Progenitor cell of endocrine pancreas (in vitro differentiated cells): ENCODE measurements around the gene NEURL1B. TPM values are rescaled to one million over a fixed set of nuclear protein-coding genes. Genes with fewer than 3 reads are reported as not detected.

ENCODE experiments used
- DNase-seq: peaks from one replicate; pipeline ENCODE4 v3.0.0; 2021; ENCODE audit warnings: low spot score; ENCODE audit not compliant: unreplicated experiment
- H3K27ac Mint-ChIP-seq: 2 replicates; pipeline ENCODE4 v1.8.0; 2021; ENCODE audit warnings: mild to moderate bottlenecking, moderate library complexity, mixed read lengths
- H3K27me3 Mint-ChIP-seq: 2 replicates; pipeline ENCODE4 v1.8.0; 2021; ENCODE audit warnings: mixed read lengths
- H3K36me3 Mint-ChIP-seq: 2 replicates; pipeline ENCODE4 v1.8.0; 2022; ENCODE audit warnings: mixed read lengths; ENCODE audit not compliant: insufficient read depth
- H3K4me1 Mint-ChIP-seq: 2 replicates; pipeline ENCODE4 v1.8.0; 2021; ENCODE audit warnings: low read depth, mixed read lengths
- H3K4me3 Mint-ChIP-seq: 2 replicates; pipeline ENCODE4 v1.8.0; 2021; ENCODE audit warnings: low read depth, mild to moderate bottlenecking, moderate library complexity, mixed read lengths
- H3K9me3 Mint-ChIP-seq: 2 replicates; pipeline ENCODE4 v1.8.0; 2021; ENCODE audit warnings: low read depth, mixed read lengths
- CTCF ChIP-seq: fragments of 200-600 bp; sonication (generic); IDR thresholded peaks from one replicate; pipeline ENCODE4 v1.5.0; 2021; ENCODE audit warnings: antibody characterized with exemption, mild to moderate bottlenecking; ENCODE audit not compliant: unreplicated experiment
- total RNA-seq: library from RNA; stranded (reverse); gene quantifications from 2 replicates; pipeline ENCODE4 v1.2.1, GENCODE V29; 2021

Gene NEURL1B
- total RNA-seq, 1 donor from 2014 or later = 4.0 TPM

GRCh38 chr5:172718527-172719114 is 77.6 kb downstream of the NEURL1B start:
- H3K4me1 Mint-ChIP-seq = no peaks in the 10 kb centered on the region
- peaks cover 27% of the 10 kb centered on the region for H3K27me3 Mint-ChIP-seq
- no peak for TF ChIP-seq CTCF
- no peak for DNase-seq
- no peaks in the 10 kb centered on the region for H3K9me3 Mint-ChIP-seq
- no peaks in the 10 kb centered on the region for H3K36me3 Mint-ChIP-seq
- H3K4me3 Mint-ChIP-seq = no peak overlapping the region
- H3K27ac Mint-ChIP-seq = no peak overlapping the region

- no peak overlapping the region for H3K4me3 Mint-ChIP-seq
- H3K4me1 Mint-ChIP-seq = peaks cover under 1% of the 10 kb centered on the region
- no peak overlapping the region for H3K27ac Mint-ChIP-seq
- peaks cover 27% of the 10 kb centered on the region for H3K27me3 Mint-ChIP-seq
- no peak for DNase-seq
- H3K36me3 Mint-ChIP-seq = no peaks in the 10 kb centered on the region
- TF ChIP-seq CTCF = no peak
- no peaks in the 10 kb centered on the region for H3K9me3 Mint-ChIP-seq
These were observed 78.1 kb downstream of the NEURL1B start for GRCh38 chr5:172719211-172719610.

- Mint-ChIP-seq H3K36me3 (no peaks in the 10 kb centered on the region), H3K9me3 (no peaks in the 10 kb centered on the region), H3K27ac (no peak overlapping the region), H3K4me1 (peaks cover 13% of the 10 kb centered on the region), H3K4me3 (no peak overlapping the region), H3K27me3 (peaks cover 27% of the 10 kb centered on the region)
- TF ChIP-seq CTCF = no peak
- no peak for DNase-seq
These were observed 79.6 kb downstream of the NEURL1B start for GRCh38 chr5:172720655-172721054.

GRCh38 chr5:172721455-172722326 is 80.6 kb downstream of the NEURL1B start:
- H3K36me3 Mint-ChIP-seq = no peaks in the 10 kb centered on the region
- no peak for DNase-seq
- peaks cover 17% of the 10 kb centered on the region for H3K4me1 Mint-ChIP-seq
- H3K27ac Mint-ChIP-seq = no peak overlapping the region
- H3K9me3 Mint-ChIP-seq = no peaks in the 10 kb centered on the region
- no peak overlapping the region for H3K4me3 Mint-ChIP-seq
- no peak for TF ChIP-seq CTCF
- H3K27me3 Mint-ChIP-seq = peaks cover 27% of the 10 kb centered on the region

GRCh38 chr5:172722327-172722815 is 81.3 kb downstream of the NEURL1B start:
- peaks cover 27% of the 10 kb centered on the region for H3K27me3 Mint-ChIP-seq
- no peak overlapping the region for H3K4me3 Mint-ChIP-seq
- DNase-seq = no peak
- no peaks in the 10 kb centered on the region for H3K9me3 Mint-ChIP-seq
- no peak overlapping the region for H3K27ac Mint-ChIP-seq
- no peaks in the 10 kb centered on the region for H3K36me3 Mint-ChIP-seq
- TF ChIP-seq CTCF = no peak
- H3K4me1 Mint-ChIP-seq = peaks cover 19% of the 10 kb centered on the region
